GM21825 (cell line): ENCODE measurements around the gene RNF130.
"Not testable (repeated sequence)": the region's sequence is repeated elsewhere in the genome, so short reads cannot be mapped to it uniquely, and the experiment has no call there.

Experiments
- ATAC-seq: cut with Tn5 transposase; IDR thresholded peaks from one replicate; pipeline ENCODE4 v1.9.1; 2021; ENCODE audit warnings: mild to moderate bottlenecking, moderate library complexity; ENCODE audit not compliant: unreplicated experiment

Gene RNF130

GRCh38 chr5:180026320-180026719 lies 45.2 kb downstream of the RNF130 start:
- ATAC-seq, result no peak

GRCh38 chr5:180021900-180022299 lies 49.7 kb downstream of the RNF130 start:
- no peak for ATAC-seq

- no peak for ATAC-seq
Measured at GRCh38 chr5:180020176-180020575, 51.4 kb downstream of the RNF130 start.

GRCh38 chr5:180018347-180019060 lies 53.1 kb downstream of the RNF130 start:
- no peak for ATAC-seq

- not testable (repeated sequence) for ATAC-seq
Measured at GRCh38 chr5:180015523-180015922, 56.0 kb downstream of the RNF130 start.

- ATAC-seq, result no peak
Measured at GRCh38 chr5:180013678-180014077, 57.9 kb downstream of the RNF130 start.

GRCh38 chr5:180012316-180012715 lies 59.2 kb downstream of the RNF130 start:
- no peak for ATAC-seq

- no peak for ATAC-seq
Measured at GRCh38 chr5:180010636-180011035, 60.9 kb downstream of the RNF130 start.

- no peak for ATAC-seq
Measured at GRCh38 chr5:180009581-180009980, 62.0 kb downstream of the RNF130 start.

GRCh38 chr5:180008433-180008832 lies 63.1 kb downstream of the RNF130 start:
- ATAC-seq, result no peak

GRCh38 chr5:180007582-180007981 lies 64.0 kb downstream of the RNF130 start:
- no peak for ATAC-seq

GRCh38 chr5:180006141-180006540 lies 65.4 kb downstream of the RNF130 start:
- ATAC-seq, result no peak

GRCh38 chr5:180003127-180003526 lies 68.4 kb downstream of the RNF130 start:
- no peak for ATAC-seq

- no peak for ATAC-seq
Measured at GRCh38 chr5:180001742-180002141, 69.8 kb downstream of the RNF130 start.

GRCh38 chr5:180001136-180001535 lies 70.4 kb downstream of the RNF130 start:
- ATAC-seq, result no peak

- ATAC-seq, result no peak
Measured at GRCh38 chr5:179998485-179998884, 73.1 kb downstream of the RNF130 start.

GRCh38 chr5:179994583-179995323 lies 76.8 kb downstream of the RNF130 start:
- no peak for ATAC-seq

GRCh38 chr5:179992855-179993254 lies 78.7 kb downstream of the RNF130 start:
- ATAC-seq, result not testable (repeated sequence)

- no peak for ATAC-seq
Measured at GRCh38 chr5:179991106-179991505, 80.5 kb downstream of the RNF130 start.

- not testable (repeated sequence) for ATAC-seq
Measured at GRCh38 chr5:179990525-179990924, 81.0 kb downstream of the RNF130 start.

- ATAC-seq, result no peak
Measured at GRCh38 chr5:179986328-179986727, 85.2 kb downstream of the RNF130 start.

- no peak for ATAC-seq
Measured at GRCh38 chr5:179981636-179982035, 89.9 kb downstream of the RNF130 start.
